ENCODE data around the gene DSCAM.

The DSCAM gene

DNA sequence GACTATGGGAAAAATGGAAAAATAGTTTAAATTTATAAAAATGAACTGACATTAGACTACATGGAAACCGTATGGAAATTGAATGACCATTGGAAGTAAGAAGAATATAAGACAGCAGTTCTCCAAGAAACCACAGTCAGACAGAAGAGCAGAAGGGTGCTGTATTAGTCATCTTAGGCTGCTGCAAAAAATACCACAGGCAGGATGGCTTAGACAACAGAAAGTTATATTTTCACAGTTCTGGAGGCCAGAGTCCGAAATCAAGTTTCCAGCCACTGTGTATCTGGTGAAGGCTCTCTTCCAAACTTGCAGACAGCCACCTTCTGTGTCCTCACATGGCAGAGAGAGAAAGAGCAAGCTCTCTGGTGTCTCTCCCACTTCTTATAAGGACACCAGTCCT lies 175.2 kb downstream of the DSCAM start:
- TF ChIP-seq, protein P1, sequence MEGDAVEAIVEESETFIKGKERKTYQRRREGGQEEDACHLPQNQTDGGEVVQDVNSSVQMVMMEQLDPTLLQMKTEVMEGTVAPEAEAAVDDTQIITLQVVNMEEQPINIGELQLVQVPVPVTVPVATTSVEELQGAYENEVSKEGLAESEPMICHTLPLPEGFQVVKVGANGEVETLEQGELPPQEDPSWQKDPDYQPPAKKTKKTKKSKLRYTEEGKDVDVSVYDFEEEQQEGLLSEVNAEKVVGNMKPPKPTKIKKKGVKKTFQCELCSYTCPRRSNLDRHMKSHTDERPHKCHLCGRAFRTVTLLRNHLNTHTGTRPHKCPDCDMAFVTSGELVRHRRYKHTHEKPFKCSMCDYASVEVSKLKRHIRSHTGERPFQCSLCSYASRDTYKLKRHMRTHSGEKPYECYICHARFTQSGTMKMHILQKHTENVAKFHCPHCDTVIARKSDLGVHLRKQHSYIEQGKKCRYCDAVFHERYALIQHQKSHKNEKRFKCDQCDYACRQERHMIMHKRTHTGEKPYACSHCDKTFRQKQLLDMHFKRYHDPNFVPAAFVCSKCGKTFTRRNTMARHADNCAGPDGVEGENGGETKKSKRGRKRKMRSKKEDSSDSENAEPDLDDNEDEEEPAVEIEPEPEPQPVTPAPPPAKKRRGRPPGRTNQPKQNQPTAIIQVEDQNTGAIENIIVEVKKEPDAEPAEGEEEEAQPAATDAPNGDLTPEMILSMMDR (conservative IDR thresholded peaks at IDR 0.05) = no peak

DNA sequence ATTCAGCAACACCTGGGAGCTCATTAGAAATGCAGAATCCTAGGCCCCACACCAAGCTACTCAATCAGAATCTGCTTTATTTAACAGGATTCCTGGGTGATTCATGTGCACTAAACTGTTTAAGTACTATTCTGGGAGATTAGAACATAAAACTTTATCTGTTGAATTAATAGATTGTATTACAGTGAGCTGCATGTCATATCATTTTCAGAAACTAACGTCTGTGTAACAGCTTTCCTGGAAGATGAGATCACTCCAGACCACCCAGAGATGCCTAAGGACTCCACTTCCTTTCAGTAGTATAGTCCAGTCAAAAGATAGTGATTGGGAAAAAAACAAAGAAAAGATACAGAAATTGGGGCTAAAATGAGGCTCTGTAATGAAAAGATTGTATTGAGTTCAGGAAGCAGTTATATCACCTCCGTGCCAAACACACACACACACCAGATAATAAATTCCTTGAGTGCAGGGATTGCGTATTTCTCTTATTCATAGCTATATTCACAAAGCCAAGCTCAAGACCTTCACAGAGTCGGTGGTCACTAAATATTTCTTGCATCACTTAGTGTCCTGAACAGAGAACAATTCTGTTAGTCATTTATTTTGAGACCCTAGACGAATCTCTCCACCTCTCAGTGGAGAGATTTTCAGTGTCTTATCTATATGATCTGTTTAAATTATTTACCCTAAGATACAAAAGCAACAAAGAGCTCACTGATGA lies 178.2 kb downstream of the DSCAM start:
- TF ChIP-seq, protein P1 (conservative IDR thresholded peaks at IDR 0.05) = no peak
- H3K27ac ChIP-seq = peak overlapping the region; percentile 28

More for the DNA sequence above, 175.2 kb downstream of the DSCAM start:
- no peak overlapping the region for H3K27ac ChIP-seq

DNA sequence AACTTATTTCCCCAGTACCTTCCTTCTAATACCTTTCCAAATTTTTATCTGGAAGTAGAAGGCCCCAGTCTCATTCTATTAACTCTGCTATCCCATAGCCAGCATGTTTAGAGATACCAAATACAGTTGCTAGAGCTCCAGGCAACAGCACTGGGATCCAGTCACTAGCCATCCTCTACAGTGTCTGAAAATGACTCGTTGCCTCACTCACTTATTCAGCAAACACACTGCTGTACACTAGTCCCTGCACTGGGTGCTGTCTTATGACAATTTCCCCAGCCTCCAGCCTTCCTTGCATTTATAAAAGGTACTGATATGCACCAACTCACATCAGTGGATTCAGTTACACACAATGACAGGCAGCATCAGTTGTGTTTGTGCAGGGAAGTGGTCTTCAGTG lies 179.0 kb downstream of the DSCAM start:
- TF ChIP-seq, protein P1 (conservative IDR thresholded peaks at IDR 0.05) = no peak
- H3K27ac ChIP-seq = no peak overlapping the region; the same call in 1 of the 2 replicates

DNA sequence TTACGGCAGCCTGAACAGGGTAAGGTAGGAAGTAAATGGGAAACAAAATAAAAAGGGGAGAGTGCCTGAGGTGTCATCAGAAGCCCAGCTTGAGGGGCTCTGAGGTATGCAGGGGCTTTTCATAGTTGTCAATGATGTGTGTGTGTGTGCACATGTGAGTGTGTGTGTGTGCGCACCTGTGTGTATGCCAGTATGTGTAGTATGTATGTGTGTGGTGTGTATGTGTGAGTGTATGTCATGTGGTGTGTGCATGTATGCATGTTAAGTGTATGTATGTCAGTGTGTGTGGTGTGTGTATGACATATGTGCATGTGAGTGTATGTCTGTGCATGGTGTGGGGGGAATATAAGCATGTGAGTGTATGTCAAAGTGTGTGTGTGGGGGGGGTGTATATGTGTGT lies 184.1 kb downstream of the DSCAM start:
- H3K27ac ChIP-seq = no peak overlapping the region
- TF ChIP-seq, protein P1 (conservative IDR thresholded peaks at IDR 0.05) = no peak

DNA sequence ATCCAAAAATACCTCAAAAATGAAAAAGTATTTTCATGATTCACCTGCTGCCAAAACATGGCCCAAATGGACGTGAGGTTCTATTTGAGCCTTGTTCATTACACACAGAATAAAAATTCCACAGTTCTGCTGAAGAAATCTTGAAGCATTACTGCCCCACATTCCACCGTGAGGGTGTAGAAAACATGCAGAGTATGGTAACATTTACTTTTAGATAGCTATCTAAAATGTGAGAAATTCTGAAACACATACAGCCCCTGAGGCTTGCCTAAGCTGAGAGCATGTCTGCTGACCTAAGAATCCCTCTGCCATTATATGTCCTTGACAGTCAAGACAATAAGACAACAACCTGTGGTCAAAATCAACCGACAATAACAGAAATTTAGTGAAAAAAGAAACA lies 186.5 kb downstream of the DSCAM start:
- TF ChIP-seq, protein P1 (conservative IDR thresholded peaks at IDR 0.05) = no peak
- no peak overlapping the region for H3K27ac ChIP-seq

DNA sequence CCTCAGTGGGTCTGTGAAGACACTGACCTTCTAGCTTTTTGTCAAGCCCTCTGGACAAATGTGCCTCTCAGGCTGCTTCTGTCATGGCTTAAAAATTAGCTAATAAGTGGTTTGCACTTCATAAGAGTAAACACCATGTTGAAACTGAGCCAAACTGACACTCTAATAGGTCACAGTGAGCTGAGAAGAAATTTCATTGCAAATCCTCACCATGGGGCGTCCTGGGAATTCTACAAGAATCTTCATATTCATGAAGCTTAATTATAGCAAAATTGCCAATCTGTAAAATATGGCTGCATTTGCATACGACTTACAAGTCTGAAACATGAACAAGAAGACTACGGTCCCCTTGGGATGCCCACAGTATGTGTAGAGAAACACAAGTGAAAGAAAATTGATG lies 188.6 kb downstream of the DSCAM start:
- H3K27ac ChIP-seq = peak overlapping the region; percentile 17; the same call in 1 of the 2 replicates
- TF ChIP-seq, protein P1 (conservative IDR thresholded peaks at IDR 0.05) = no peak

DNA sequence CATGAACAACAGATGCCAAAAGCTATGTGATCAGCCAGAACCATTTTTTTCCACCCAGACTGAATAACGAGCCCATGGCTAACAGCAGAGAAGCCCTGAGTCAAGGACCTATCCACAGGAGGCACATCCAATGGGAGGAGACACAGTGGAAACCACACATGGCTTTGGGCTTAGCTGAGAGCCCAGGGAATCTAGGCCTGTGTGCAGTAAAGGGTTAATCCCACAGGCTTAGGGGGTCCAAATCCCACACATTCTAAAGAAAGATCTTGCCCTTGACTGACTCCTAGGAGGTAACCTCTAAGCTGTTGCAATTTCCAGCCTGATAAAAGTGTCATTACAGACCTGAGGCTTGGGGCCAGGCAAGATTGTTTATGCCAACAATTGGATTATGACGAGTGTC lies 194.5 kb downstream of the DSCAM start:
- TF ChIP-seq, protein P1 (conservative IDR thresholded peaks at IDR 0.05) = no peak
- H3K27ac ChIP-seq = no peak overlapping the region

All from VCaP (cell line).